Stimulated activated CD4-positive, alpha-beta T cell treated with anti-CD3 and anti-CD28 coated beads, Interleukin-2, amount 100 ng/mL, for 48 hours (primary cell): ENCODE measurements around the gene POLR2J2.
"Not testable (repeated sequence)": the region's sequence is repeated elsewhere in the genome, so short reads cannot be mapped to it uniquely, and the experiment has no call there.

Experiments
- DNase-seq, 2 donors: peaks; one replicate each; pipeline ENCODE4 v3.0.0-alpha.2; 2020

The POLR2J2 gene

DNA sequence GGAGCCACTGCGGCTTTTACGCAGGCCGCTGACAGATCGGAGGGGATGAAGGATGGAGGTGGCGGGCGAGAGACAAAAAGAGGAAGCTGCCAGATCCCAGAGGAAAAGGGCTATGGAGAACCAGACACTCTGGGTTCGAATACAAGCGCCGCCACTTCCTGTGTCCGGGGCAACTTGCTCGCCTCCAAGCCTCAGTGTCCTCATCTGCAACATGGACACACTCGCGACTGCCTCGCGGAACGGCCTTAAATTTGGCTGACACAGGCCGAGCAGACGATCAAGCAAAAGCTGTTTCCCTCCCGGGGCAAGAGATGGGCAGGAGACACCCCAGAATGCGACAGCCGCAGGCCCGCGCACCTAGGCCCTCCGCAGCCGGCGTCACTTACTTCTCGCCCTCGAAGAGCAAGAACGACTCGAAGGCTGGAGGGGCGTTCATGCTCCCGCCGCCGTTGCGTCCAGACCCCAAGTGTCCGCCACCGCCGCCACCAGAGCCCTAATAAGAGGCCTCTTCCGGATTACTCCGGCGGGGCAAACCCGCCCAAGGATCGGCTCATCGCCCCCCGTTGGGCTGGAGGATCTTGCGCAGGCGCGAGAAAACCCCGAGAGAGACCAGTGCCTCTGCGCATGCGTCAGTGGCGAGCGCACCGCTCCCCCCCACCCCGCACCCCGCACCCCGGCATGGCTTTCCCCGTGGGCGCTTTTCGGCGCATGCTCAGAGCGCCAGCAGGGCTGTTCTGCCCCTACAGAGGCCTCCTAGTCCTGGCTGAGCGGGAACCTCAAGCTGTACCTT lies at the start of gene POLR2J2:
POLR2J2 (minus strand) TSS at position 498 of the 790 bp plus-strand sequence; CDS start at position 436, 62 bp downstream.
- DNase-seq = not testable (repeated sequence)

- not testable (repeated sequence) for DNase-seq
Observed at GRCh38 chr7:102718491-102718890, 47.0 kb upstream of the POLR2J2 start.

DNA sequence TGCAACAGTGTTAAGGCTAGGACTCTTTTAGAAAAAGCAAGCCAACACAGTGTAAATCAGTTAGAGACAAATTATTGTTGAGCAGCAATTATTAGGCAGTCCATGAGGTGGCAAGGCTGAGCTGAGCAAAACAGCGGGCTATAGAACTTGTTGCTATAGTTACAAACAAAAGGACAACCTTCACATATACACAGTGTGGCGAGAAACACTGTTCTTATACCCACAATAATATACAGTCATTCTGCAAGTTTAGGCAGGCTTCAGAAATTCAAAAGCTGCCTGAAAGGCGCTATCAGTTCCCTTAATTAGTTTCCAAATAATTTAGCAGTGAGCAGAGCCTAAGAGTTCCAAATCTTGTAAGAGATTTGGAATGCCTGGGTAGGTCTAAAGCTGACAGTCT lies 44.3 kb upstream of the POLR2J2 start:
- not testable (repeated sequence) for DNase-seq

- not testable (repeated sequence) for DNase-seq
Observed at GRCh38 chr7:102714774-102715522, 43.5 kb upstream of the POLR2J2 start.

GRCh38 chr7:102713691-102714080 lies 42.2 kb upstream of the POLR2J2 start:
- DNase-seq = not testable (repeated sequence)

GRCh38 chr7:102713011-102713690 lies 41.7 kb upstream of the POLR2J2 start:
- not testable (repeated sequence) for DNase-seq

DNA sequence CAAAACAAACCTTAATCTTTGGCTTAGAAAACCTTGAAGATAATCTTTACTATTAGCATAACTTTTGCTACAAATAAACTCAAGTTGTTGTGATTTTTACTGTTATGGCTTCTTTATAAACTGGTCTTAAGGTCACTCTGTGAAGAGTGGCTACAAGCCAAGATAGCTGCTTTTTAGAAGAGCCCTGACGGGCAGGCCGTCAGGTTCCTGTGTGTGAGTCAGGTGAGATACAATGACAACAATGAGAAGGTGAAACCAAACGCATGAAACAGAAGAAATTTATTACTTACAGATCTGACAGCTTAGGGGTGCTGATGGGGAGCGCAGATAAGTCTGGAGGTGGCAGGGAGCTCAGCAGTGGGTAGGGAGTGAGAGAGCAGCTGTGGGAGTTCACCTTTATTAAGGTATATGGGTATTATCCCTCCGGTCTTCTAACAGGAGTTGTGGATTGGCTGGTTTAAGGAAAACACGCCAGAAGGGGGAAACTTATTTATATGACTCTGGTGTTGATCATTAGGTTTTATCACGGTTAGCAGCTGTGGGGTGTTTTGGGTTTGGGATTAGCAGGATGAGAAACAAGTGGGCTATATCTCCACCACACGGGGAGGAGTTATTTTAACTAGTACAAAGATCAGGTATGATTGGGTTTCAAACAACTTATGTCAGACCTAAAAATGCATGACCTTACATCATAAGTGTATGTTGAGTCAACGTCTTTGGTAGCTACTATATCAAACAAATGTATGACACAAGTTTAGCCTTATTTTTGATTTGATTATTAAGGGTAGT lies 27.7 kb upstream of the POLR2J2 start:
- DNase-seq = not testable (repeated sequence)

- not testable (repeated sequence) for DNase-seq
Observed at GRCh38 chr7:102697642-102698512, 26.4 kb upstream of the POLR2J2 start.

DNA sequence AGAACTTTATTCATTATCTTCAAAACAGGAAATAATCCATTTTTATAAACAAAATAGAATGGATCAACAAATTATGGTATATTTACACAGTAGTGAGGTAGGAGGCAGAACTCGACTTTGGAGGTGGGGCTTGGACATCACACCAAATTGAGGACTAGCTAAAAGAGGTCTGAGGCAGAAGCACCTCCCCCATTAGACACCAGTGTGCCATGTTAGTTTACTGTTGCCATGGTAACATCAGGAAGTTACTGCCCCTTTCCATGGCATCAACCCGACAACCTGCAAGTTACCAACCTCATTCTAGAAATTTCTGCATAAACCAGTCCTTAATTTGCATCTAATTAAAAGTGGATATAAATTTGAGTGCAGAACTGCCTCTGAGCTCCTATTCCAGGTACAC lies 24.5 kb upstream of the POLR2J2 start:
- DNase-seq = not testable (repeated sequence)

- not testable (repeated sequence) for DNase-seq
Observed at GRCh38 chr7:102695033-102695552, 23.6 kb upstream of the POLR2J2 start.

- not testable (repeated sequence) for DNase-seq
Observed at GRCh38 chr7:102694008-102694407, 22.5 kb upstream of the POLR2J2 start.

DNA sequence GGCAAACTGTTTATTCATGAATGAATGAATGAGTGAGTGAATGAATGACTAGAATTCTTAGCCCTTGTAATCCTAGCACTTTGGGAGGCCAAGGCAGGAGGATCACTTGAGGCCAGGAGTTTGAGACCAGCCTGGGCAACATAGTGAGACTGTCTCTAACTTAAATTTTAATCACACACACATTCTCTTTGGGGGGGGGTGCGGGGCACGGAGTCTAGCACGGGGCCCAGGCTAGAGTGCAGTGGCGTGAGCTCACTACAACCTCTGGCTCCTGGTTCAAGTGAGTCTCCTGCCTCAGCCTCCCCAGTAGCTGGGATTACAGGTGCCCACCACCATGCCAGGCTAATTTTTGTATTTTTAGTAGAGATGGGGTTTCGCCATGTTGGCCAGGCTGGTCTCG lies 19.1 kb upstream of the POLR2J2 start:
- not testable (repeated sequence) for DNase-seq

GRCh38 chr7:102689436-102690282 lies 18.2 kb upstream of the POLR2J2 start:
- not testable (repeated sequence) for DNase-seq

DNA sequence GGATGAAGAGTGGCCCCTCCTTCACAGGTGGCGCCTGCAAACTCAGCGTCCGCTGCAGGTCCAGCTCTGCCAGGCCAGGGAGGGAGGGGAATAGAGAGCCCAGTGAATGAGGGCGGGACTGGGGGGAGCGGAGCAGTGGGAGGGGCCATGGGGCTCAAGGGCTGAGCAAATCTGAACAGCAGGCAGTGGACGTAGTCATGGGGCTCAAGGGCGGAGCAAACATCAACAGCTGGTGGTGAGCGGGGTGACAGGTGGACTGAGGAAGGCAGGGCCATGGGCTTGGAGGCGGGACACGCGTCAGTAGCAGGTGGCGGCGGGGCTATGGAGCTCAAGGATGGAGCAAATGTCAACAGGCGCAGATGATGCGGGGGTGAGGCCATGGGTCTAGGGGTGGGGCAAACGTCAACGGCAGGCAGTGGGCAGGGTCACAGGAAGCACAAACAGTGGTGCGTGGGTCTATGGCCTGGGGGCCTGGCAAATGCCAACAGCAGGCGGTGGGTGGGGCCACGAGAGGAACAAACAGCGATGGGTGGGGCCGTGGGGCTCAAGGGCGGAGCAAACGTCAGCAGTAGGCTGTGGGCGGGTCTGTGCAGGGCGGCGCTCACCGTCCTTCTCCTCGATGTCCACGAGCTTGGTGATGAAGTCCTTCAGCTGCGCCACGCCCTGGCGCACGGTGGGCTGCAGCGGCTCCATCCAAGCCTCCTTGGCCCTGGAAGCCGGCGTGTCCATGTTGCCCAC lies 17.0 kb upstream of the POLR2J2 start:
- DNase-seq = not testable (repeated sequence)

DNA sequence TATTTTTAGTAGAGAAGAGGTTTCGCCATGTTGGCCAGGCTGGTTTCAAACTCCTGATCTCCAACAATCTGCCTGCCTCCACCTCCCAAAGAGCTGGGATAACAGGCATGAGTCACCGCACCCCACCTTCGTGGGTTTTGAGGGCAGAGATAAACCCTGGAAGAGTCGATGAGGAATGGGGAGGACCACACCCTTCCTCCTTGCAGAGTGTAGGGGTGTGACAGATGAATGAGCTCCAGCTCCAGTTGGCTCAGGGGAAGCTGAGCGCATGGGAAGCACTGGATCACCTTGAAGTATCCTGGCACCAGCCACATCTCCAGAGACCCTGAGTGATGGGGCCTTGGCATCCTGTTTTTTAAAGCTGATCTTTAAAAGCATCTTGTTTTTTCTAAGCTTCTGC lies 11.1 kb upstream of the POLR2J2 start:
- not testable (repeated sequence) for DNase-seq

GRCh38 chr7:102680780-102681179 lies 9.3 kb upstream of the POLR2J2 start:
- DNase-seq = not testable (repeated sequence)

DNA sequence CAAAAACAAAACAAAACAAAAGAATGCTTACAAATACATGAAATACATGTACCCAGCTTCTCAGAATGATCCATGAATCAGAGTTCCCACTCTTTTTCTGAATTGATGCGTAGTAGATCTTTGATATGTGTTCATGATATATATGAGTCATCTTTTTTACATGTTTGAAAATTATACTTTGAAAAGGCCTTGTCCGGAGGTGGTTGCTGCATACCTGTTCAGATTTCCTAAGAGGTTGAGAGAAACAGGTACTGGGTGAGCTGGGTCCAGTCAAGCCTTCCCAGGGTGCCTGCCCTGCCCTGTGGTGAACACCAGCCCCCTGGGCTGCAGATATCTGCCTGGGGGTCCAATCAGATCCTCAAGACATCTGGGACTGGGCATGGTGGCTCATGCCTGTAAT lies 4.1 kb upstream of the POLR2J2 start:
- peak in 1 of 2 donors; percentile 18 for DNase-seq

GRCh38 chr7:102673447-102674067 lies 2.1 kb upstream of the POLR2J2 start:
- DNase-seq = not testable (repeated sequence)

DNA sequence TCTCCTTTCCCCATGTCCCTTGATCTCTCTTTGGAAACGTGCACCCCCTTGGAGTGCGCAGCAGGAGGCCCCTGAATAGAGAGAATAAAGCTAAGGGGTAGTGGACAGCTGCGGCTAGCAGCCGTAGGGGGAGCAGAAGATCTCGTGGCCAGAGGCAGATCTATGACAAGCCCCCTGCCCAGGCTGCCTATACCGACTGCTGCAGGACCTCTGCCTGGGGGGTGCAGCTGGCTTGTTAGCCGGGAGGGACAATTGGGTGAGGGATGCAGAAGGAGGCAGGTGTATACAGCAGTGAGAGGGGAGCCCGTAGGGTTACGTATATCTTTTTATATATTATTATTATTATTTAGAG lies 469 bp upstream of the POLR2J2 start:
- not testable (repeated sequence) for DNase-seq
